ENCODE measurements around the gene ZNF550.
"Not testable (repeated sequence)": the region's sequence is repeated elsewhere in the genome, so short reads cannot be mapped to it uniquely, and the experiment has no call there.

Gene ZNF550

DNA sequence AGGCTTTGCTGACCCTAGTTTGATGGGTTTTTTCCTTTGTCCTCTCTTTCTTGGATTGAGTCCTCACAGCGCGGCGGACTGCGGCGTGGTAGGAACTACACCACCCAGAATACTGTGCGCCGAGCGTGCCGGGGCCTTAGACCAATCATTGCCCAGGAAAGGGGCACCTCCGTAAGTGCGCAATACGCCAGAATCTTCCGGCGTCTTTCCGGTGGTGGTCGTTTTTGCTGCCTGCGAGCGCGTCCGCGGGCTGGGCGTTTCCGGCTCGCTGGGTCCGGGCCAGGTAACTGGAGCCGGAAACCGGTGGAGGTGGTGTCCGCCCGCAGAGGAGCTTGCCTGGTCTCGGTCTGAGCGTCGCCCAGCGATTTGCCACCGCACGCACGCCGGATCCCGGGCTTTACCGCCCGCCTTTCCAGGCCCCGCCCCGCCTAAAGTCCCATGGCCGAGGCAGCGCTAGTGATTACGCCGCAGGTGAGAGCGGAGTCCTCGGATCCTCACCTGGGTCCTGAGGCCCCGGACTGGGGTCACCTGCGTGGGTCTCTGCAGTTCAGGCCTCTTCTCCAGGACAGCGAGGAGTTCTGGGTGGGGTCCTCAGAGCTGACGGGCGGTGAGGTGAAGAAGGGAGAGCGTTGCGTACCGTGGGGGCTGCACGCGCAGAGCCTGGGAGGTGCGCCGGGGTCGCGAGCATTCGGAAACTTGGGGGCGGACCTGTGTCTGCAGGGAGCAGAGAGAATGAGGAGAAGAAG lies 32.4 kb downstream of the ZNF550 start, which contains the start of gene ZNF549:
Gene ZNF549 (plus strand): TSS at position 221 of the 746 bp plus-strand sequence. CDS start 218 bp downstream, at position 439.
- DNase-seq (ENCODE audit: low read depth), result peak; percentile 77

- DNase-seq (ENCODE audit: low read depth), result not testable (repeated sequence)
Observed at GRCh38 chr19:57518021-57518420, 41.6 kb downstream of the ZNF550 start.

GRCh38 chr19:57515255-57515654 lies 44.4 kb downstream of the ZNF550 start:
- DNase-seq (ENCODE audit: low read depth), result no peak

DNA sequence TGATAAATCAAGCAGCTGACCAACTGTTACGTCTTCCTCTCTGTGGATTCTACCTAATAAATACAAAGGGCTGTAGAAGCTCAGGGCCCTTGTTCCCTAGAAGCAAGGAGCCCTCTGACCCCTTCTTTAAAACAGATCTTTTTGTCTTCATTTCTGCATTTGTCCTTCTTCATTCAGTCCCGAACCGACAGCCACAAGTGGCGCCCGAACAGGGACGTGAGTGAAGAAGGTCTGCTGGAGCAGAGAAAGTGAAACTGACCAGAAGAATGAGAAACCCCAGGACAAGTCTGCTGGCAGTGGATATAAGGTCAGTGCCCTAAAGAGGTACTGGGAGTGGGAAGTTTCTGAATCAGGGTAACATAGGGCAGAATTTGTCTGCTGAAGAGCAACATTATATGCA lies 46.8 kb downstream of the ZNF550 start:
- DNase-seq (ENCODE audit: low read depth), result no peak

- no peak for DNase-seq (ENCODE audit: low read depth)
Observed at GRCh38 chr19:57511484-57511883, 48.2 kb downstream of the ZNF550 start.

DNA sequence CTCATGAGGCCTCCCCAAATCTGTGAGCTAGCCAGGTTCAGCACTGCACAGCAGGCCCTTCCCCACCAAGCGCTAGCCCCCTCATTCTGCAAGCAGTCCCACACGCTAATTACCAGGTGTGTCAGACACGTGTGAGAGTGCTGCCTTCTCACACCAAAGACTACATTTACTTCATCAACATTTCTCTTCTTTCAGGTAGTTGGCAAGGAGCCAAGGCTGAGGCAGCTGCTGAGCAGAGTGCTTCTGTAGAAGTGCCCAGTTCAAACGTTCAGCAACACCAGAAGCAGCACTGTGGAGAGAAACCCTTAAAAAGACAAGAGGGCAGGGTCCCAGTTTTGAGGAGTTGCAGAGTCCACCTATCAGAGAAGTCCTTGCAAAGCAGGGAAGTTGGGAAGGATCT lies 53.5 kb downstream of the ZNF550 start:
- DNase-seq (ENCODE audit: low read depth), result no peak

- not testable (repeated sequence) for DNase-seq (ENCODE audit: low read depth)
Observed at GRCh38 chr19:57500400-57500799, 59.3 kb downstream of the ZNF550 start.

DNA sequence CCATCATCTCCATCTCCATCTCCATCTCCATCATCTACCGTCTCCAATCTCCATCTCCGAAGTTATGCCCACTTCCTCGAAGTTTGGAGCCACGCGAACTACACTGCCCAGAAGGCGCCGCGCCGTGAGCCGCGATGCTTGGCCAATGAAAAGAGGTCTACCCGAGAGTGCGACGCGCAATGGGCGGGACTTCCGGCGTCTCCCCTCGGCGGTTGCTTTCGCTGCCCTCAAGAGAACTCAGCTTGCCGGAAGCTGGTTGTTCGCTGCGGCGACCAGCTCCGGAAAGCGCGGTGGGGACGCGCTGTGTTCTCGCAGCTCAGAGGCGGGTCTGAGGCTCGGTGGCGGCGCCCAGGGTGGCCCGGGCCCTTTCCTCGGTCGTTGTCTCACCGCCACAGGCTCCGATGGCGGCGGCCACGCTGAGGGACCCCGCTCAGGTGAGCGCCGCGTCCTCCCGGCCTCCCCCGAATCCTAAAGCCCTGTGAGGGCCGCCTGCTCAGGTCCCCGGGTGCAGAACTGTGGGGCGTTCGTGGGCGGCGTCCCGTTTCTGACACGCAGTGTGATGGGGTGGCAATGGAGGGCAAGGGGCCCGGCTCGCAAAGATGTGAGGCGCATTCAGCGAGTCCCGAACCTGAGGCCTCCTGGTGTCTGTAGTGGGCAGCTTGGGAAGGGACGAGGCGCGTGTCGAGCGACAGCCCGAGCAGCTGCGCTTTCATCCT lies 59.8 kb downstream of the ZNF550 start, which contains the start of gene ZNF773:
Gene ZNF773 (plus strand): TSS at position 259 of the 716 bp plus-strand sequence. CDS start 143 bp downstream, at position 402.
- DNase-seq (ENCODE audit: low read depth), result peak; percentile 93

- DNase-seq (ENCODE audit: low read depth), result not testable (repeated sequence)
Observed at GRCh38 chr19:57499332-57499679, 60.4 kb downstream of the ZNF550 start.

- DNase-seq (ENCODE audit: low read depth), result not testable (repeated sequence)
Observed at GRCh38 chr19:57488299-57488644, 71.4 kb downstream of the ZNF550 start.

DNA sequence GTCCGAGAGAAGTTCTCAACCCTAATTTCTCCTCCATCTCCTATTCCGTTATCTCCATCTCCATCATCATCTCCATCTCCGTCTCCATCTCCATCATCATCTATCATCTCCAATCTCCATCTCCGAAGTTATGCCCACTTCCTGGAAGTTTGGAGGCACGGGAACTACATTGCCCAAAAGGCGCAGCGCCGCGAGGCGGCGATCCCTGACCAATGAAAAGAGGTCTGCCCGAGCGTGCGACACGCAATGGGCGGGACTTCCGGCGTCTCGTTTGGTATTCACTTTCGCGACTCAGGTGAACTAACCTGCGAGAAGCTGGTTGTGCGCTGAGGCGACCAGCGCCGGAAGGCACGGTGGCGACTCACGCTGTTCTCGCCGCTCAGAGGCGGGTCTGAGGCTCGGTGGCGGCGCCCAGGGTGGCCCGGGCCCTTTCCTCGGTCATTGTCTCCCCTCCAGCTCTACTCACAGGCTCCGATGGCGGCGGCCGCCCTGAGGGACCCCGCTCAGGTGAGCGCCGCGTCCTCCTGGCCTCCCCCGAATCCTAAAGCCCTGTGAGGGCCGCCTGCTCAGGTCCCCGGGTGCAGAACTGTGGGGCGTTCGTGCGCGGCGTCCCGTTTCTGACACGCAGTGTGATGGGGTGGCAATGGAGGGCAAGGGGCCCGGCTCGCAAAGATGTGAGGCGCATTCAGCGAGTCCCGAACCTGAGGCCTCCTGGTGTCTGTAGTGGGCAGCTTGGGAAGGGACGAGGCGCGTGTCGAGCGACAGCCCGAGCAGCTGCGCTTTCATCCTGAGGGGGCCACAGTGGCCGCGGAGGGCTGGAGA lies 72.0 kb downstream of the ZNF550 start, which contains the start of gene ZNF419:
Gene ZNF419 (plus strand): TSS at position 274 of the 822 bp plus-strand sequence. CDS start 201 bp downstream, at position 475.
- DNase-seq (ENCODE audit: low read depth), result peak; percentile 93

Measured in activated T-cell treated with anti-CD3 and anti-CD28 coated beads for 1 hour (primary cell).